GM06990 (cell line): ENCODE measurements around the gene MSL3B.

Experiments
- DNase-seq: peaks from one replicate; pipeline ENCODE4 v3.0.0-alpha.2; 2011; ENCODE audit not compliant: insufficient read length; ENCODE audit errors: extremely low read depth
- H3K27me3 ChIP-seq: replicated peaks from 2 replicates; pipeline ENCODE4 v1.6.0; 2011; ENCODE audit warnings: low read length; ENCODE audit not compliant: control insufficient read depth, insufficient read depth
- H3K36me3 ChIP-seq: 2 replicates; pipeline ENCODE4 v1.5.1; 2011; ENCODE audit warnings: low read length; ENCODE audit not compliant: control insufficient read depth, insufficient read depth
- H3K4me3 ChIP-seq: replicated peaks from 2 replicates; pipeline ENCODE4 v1.5.1; 2011; ENCODE audit warnings: low read depth, mild to moderate bottlenecking, control low read depth, low read length
- CTCF ChIP-seq: IDR thresholded peaks from 2 replicates; pipeline ENCODE4 v1.5.1; 2011; ENCODE audit warnings: low read length, control low read depth, mild to moderate bottlenecking, inconsistent platforms; ENCODE audit not compliant: insufficient read depth, poor library complexity, severe bottlenecking

Gene MSL3B

GRCh38 chr2:233831861-233832260, 36.3 kb downstream of the MSL3B start:
- Histone ChIP-seq H3K4me3 (no peak overlapping the region), H3K27me3 (no peaks in the 10 kb centered on the region; the same call in 1 of the 2 replicates), H3K36me3 (peaks cover 11% of the 10 kb centered on the region)
- no peak for DNase-seq
- no peak for TF ChIP-seq CTCF

DNA sequence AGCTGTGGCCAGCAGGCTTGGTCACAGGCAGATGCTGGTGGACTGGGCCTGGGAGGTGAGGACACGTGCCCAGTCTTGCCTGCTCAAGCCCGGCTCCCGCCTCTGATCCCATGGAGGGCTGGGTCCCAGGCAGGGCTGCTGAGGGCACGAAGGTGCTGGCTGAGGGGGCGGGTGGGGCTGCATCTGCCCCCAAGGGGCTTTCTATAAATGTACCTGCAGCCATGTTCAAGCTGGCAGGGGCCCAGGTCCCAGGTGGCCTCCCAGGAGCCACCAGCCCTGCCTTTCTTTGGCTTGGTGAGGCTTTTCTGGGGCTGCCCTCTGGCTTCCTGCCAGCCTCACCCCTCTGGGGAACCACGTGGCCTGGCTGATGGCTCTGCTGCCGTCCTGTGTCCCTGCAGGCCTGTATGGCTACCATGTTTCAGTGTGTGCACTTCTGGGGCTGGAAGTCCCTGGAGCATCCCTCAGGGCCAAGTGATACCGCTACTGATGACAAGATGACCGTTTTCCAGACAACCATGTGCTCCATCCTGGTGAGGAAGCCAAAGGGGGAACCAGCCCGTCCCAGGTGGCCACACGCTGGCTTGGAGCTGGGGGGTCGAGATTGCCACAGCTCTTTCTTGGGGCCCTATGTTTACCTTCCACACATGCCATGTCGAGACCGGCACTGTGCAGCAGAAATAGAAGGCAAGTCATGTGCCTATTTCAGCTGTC, 37.0 kb downstream of the MSL3B start:
- TF ChIP-seq CTCF, result no peak
- no peak for DNase-seq
- H3K36me3 ChIP-seq, result peaks cover 10% of the 10 kb centered on the region
- no peak overlapping the region for H3K4me3 ChIP-seq
- H3K27me3 ChIP-seq, result no peaks in the 10 kb centered on the region; the same call in 1 of the 2 replicates

DNA sequence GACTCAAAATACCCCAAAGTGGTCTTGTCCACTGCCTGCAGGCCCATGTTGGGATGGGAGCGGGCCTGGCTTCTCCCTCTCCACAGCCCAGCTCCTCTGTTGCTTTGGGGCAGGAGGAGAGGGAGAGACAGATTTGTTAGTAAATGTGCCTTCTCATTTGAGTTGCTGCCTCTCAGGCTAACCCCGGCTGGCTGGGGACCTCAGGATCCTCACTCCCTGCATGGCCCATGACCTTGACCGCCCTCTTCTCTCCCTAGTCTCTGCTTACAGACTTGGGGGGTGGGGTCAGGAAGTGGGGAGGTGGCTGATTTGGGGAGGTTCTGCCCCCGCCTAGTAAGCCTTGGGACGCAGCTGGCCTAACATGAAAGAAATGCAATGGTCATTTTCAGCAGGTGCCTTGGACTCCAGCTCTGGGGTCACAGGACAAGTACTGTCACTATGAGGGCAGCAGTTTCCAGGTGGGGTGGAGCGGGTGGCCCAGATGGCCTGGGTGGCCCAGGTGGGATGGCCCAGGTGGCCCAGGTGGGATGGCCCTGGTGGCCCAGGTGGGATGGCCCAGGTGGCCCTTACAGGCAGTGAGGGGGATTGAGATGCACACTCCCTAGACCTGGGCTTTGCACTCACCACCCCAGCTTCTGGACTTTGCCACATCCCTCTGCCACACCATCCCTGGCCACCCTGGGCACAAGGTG, 37.9 kb downstream of the MSL3B start:
- Histone ChIP-seq H3K36me3 (peaks cover 2% of the 10 kb centered on the region), H3K27me3 (no peaks in the 10 kb centered on the region; the same call in 1 of the 2 replicates), H3K4me3 (no peak overlapping the region)
- no peak for TF ChIP-seq CTCF
- no peak for DNase-seq

- H3K36me3 ChIP-seq, result no peaks in the 10 kb centered on the region; the same call in 1 of the 2 replicates
- H3K4me3 ChIP-seq, result no peak overlapping the region
- DNase-seq, result no peak
- no peaks in the 10 kb centered on the region; the same call in 1 of the 2 replicates for H3K27me3 ChIP-seq
- no peak for TF ChIP-seq CTCF
Measured at GRCh38 chr2:233829193-233830110, 38.7 kb downstream of the MSL3B start.

DNA sequence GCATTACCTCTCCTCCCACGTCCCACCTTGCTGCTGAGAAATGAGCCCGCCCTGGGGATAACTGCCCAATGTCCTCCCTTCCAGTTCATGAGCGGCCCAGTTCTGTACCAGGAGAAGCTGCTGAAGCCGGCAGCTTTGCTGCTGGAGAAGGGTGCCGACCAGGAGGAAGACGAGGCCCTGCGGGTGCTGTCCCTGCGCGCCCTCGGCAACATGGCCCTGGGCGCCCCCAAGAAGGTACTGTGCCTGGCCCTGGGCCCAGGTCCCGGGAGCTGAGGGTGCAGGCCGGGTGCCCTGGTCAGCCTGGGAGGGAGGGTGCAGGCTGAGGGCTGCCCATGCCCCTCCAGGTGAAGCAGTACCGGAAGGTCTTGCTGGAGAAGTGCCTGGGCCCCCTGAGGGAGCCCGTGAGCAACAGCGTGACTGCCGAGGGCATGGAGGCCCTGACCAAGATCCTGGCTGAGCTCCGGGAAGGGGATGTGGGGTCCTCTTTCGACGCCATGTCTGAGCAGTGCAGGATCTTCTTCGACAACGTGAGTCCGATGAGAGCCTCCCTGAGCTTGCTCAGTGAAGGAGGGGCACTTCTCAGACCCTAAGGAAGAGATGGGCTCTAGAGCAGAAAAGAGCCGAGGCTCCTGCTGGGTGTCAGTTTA, 39.5 kb downstream of the MSL3B start:
- H3K27me3 ChIP-seq, result no peaks in the 10 kb centered on the region; the same call in 1 of the 2 replicates
- TF ChIP-seq CTCF, result no peak
- no peak for DNase-seq
- H3K36me3 ChIP-seq, result no peaks in the 10 kb centered on the region
- H3K4me3 ChIP-seq, result no peak overlapping the region
